ENCODE measurements around the gene CANX. TPM values are rescaled to one million over a fixed set of nuclear protein-coding genes. Genes with fewer than 3 reads are reported as not detected.

The CANX gene
- total and polyA plus RNA-seq, 9 of the 15 experiments (the other 6 are each of a cell fraction or from before 2014, with no cell fraction given): 155 to 893 (median 589) TPM

DNA sequence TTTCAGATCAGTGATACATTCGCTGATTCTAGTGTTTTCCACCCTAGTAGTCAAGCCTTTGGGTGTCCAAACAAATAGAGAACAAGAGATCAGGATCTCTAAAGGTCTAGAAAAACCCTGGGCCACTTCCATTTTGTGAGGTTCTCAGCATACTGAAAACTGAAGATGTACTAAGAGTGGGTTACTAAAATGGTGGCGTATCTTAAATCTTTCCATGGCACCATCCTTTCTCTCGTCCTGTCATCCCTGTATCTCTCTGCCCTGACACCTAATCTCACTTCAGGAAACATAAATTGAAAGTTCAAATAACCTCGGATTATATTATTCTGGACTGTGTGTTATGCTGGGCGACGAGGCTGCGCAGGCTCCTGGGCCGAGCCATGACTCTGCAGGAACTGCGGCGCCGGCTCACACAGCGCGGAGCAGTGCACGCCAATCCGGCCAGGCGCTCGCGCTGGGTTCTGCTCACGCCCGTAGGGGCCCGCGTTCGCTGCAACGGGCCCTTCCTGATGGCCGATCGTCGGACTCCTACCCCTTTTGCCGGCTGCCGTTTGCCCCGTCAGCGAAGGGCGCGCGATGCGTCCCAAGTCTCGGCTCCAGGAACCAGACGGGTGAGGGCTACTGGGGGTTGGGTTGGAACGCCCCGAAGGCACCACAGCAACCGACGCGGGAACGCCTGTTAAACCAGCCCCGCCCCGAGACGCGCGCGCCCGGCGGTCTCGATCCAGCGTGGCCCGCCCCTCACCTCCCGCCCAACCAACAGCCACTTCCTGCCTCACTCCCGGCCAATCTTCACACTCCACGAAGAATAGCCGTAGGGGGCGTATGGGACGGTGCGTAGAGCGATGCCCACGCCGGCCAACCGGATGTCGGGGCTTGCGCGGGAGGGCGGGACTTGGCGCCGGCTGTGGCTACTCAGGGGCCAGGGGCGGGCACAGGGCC, 503 bp upstream of the CANX start (continued):
- TF ChIP-seq UBTF (IDR thresholded peaks at IDR 0.05; ENCODE audit: borderline replicate concordance in 1 of 2, low read depth in 2 of 2, low read length in 2 of 2) (peak in 1 of 2 experiments; percentile 50; a peak in 1 of 4 replicates), ZNF408 (CRISPR knock-in tag; IDR thresholded peaks at IDR 0.05; ENCODE audit: low read depth) (no peak), MTA1 (IDR thresholded peaks at IDR 0.05; ENCODE audit: borderline replicate concordance) (no peak), CBX1 (IDR thresholded peaks at IDR 0.05; ENCODE audit: low read depth) (no peak), THRAP3 (IDR thresholded peaks at IDR 0.05; ENCODE audit: borderline replicate concordance) (no peak), CBX5 (IDR thresholded peaks at IDR 0.05; ENCODE audit: borderline replicate concordance, low read depth) (no peak), PTTG1 (tag; IDR thresholded peaks at IDR 0.05; ENCODE audit: low read depth) (no peak), ZNF277 (CRISPR knock-in tag; IDR thresholded peaks at IDR 0.05; ENCODE audit: borderline replicate concordance) (no peak), XRCC5 (IDR thresholded peaks at IDR 0.05; ENCODE audit: low read depth, low read length) (0 out of 2 replicates have a peak, but pooled peaks have one; percentile 28), SMAD4 (CRISPR knock-in tag; conservative IDR thresholded peaks at IDR 0.05) (peak; percentile 81), RB1 (IDR thresholded peaks at IDR 0.05; ENCODE audit: low read depth) (peak; percentile 71; the same call in 1 of the 2 replicates), GTF2F1 (IDR thresholded peaks at IDR 0.05; ENCODE audit: low read depth, low read length) (no peak; the same call in 1 of the 2 replicates), TCF3 (CRISPR knock-in tag; IDR thresholded peaks at IDR 0.05) (no peak), GATAD2B (IDR thresholded peaks at IDR 0.05; ENCODE audit: borderline replicate concordance) (no peak), HMG20A (CRISPR knock-in tag; conservative IDR thresholded peaks at IDR 0.05) (no peak), ZNF699 (CRISPR knock-in tag; IDR thresholded peaks at IDR 0.05; ENCODE audit: insufficient replicate concordance) (no peak), KAT2B (IDR thresholded peaks at IDR 0.05; ENCODE audit: low read depth, low read length) (no peak), IRF2 (CRISPR knock-in tag; IDR thresholded peaks at IDR 0.05) (no peak)
- TF ChIP-seq, protein P1, sequence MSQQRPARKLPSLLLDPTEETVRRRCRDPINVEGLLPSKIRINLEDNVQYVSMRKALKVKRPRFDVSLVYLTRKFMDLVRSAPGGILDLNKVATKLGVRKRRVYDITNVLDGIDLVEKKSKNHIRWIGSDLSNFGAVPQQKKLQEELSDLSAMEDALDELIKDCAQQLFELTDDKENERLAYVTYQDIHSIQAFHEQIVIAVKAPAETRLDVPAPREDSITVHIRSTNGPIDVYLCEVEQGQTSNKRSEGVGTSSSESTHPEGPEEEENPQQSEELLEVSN (IDR thresholded peaks at IDR 0.05; ENCODE audit: borderline replicate concordance in 1 of 2, extremely low read depth in 1 of 2, insufficient read depth in 1 of 2, insufficient read length in 1 of 2, low read depth in 1 of 2, low read length in 1 of 2, poor library complexity in 1 of 2, severe bottlenecking in 1 of 2): no peak
- TF ChIP-seq, protein P2, sequence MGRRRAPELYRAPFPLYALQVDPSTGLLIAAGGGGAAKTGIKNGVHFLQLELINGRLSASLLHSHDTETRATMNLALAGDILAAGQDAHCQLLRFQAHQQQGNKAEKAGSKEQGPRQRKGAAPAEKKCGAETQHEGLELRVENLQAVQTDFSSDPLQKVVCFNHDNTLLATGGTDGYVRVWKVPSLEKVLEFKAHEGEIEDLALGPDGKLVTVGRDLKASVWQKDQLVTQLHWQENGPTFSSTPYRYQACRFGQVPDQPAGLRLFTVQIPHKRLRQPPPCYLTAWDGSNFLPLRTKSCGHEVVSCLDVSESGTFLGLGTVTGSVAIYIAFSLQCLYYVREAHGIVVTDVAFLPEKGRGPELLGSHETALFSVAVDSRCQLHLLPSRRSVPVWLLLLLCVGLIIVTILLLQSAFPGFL (CRISPR knock-in tag; IDR thresholded peaks at IDR 0.05): no peak
